ENCODE measurements around the gene FAR2.

FAR2 gene

GRCh38 chr12:29275834-29276233 is 126.8 kb downstream of the FAR2 start:
- Histone ChIP-seq H4K20me1 (ENCODE audit: insufficient read depth, low read length) (no peaks in the 10 kb centered on the region), H3K27me3 (ENCODE audit: low read depth, low read length) (no peaks in the 10 kb centered on the region), H2AFZ (ENCODE audit: low read depth, low read length) (no peak overlapping the region), H3K79me2 (ENCODE audit: low read length) (no peaks in the 10 kb centered on the region), H3K4me3 (ENCODE audit: low read length) (no peak overlapping the region), H3K4me2 (ENCODE audit: low read length) (no peak overlapping the region), H3K9me3 (ENCODE audit: insufficient read depth, low read length) (no peaks in the 10 kb centered on the region), H3K36me3 (replicated peaks; ENCODE audit: low read depth, low read length) (no peaks in the 10 kb centered on the region), H3K27ac (ENCODE audit: low read length) (no peak overlapping the region), H3K9ac (ENCODE audit: low read length) (no peak overlapping the region), H3K4me1 (ENCODE audit: low read length) (no peaks in the 10 kb centered on the region)
- no peak for TF ChIP-seq EZH2phosphoT487 (IDR thresholded peaks at IDR 0.05; ENCODE audit: low read depth)
- TF ChIP-seq CTCF (IDR thresholded peaks at IDR 0.05; ENCODE audit: low read depth, low read length), result no peak

DNA sequence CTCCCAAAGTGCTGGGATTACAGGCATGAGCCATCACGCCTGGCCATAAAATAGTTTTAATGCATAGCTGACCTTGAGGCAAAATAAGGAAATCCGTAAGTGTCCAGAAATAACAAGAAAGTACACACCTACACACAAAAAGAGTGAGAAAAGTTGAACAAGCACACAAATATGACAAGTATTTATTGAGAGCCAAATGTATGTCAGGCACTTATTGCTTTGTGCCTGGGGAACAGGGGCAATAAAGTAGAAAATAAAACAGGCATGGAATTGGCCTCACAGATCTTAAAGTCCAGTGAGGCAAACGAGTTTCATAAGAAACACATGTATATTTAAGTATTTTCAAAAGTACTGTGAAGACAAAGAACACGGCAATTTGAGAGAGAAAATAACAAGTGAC is 128.2 kb downstream of the FAR2 start:
- no peak overlapping the region for H3K27ac ChIP-seq (ENCODE audit: low read length)
- no peak overlapping the region for H2AFZ ChIP-seq (ENCODE audit: low read depth, low read length)
- no peaks in the 10 kb centered on the region for H3K9me3 ChIP-seq (ENCODE audit: insufficient read depth, low read length)
- no peaks in the 10 kb centered on the region for H3K27me3 ChIP-seq (ENCODE audit: low read depth, low read length)
- no peak for TF ChIP-seq EZH2phosphoT487 (IDR thresholded peaks at IDR 0.05; ENCODE audit: low read depth)
- TF ChIP-seq CTCF (IDR thresholded peaks at IDR 0.05; ENCODE audit: low read depth, low read length), result no peak
- no peak overlapping the region for H3K4me2 ChIP-seq (ENCODE audit: low read length)
- no peaks in the 10 kb centered on the region for H3K79me2 ChIP-seq (ENCODE audit: low read length)
- no peaks in the 10 kb centered on the region for H3K4me1 ChIP-seq (ENCODE audit: low read length)
- no peak overlapping the region for H3K4me3 ChIP-seq (ENCODE audit: low read length)
- H3K36me3 ChIP-seq (replicated peaks; ENCODE audit: low read depth, low read length), result no peaks in the 10 kb centered on the region
- H3K9ac ChIP-seq (ENCODE audit: low read length), result no peak overlapping the region
- H4K20me1 ChIP-seq (ENCODE audit: insufficient read depth, low read length), result no peaks in the 10 kb centered on the region

- no peak overlapping the region for H3K27ac ChIP-seq (ENCODE audit: low read length)
Measured at GRCh38 chr12:29278673-29279420, 129.8 kb downstream of the FAR2 start.

More at GRCh38 chr12:29278673-29279420, 129.8 kb downstream of the FAR2 start:
- H3K4me3 ChIP-seq (ENCODE audit: low read length), result no peak overlapping the region
- H2AFZ ChIP-seq (ENCODE audit: low read depth, low read length), result no peak overlapping the region
- no peak overlapping the region for H3K9ac ChIP-seq (ENCODE audit: low read length)
- no peaks in the 10 kb centered on the region for H3K79me2 ChIP-seq (ENCODE audit: low read length)
- no peaks in the 10 kb centered on the region for H3K9me3 ChIP-seq (ENCODE audit: insufficient read depth, low read length)
- H3K4me1 ChIP-seq (ENCODE audit: low read length), result no peaks in the 10 kb centered on the region
- TF ChIP-seq EZH2phosphoT487 (IDR thresholded peaks at IDR 0.05; ENCODE audit: low read depth), result no peak
- TF ChIP-seq CTCF (IDR thresholded peaks at IDR 0.05; ENCODE audit: low read depth, low read length), result no peak
- no peak overlapping the region for H3K4me2 ChIP-seq (ENCODE audit: low read length)
- no peaks in the 10 kb centered on the region for H3K27me3 ChIP-seq (ENCODE audit: low read depth, low read length)
- no peaks in the 10 kb centered on the region for H4K20me1 ChIP-seq (ENCODE audit: insufficient read depth, low read length)
- no peaks in the 10 kb centered on the region for H3K36me3 ChIP-seq (replicated peaks; ENCODE audit: low read depth, low read length)

Measured in OCI-LY3 (cell line).